Liver (tissue), 9 donors: Measurements from ENCODE around the gene MOV10. TPM values are rescaled to one million over a fixed set of nuclear protein-coding genes. Genes with fewer than 3 reads are reported as not detected.
"Not testable (repeated sequence)": the region's sequence is repeated elsewhere in the genome, so short reads cannot be mapped to it uniquely, and the experiment has no call there.

ENCODE experiments used
- DNase-seq: peaks from one replicate; pipeline ENCODE4 v3.0.0-alpha.2; 2017; ENCODE audit warnings: low spot score
- H3K27ac ChIP-seq, 2 donors: one replicate each; pipeline ENCODE4 v1.7.0; 2013; ENCODE audit warnings: inconsistent platforms in 2 of 2, low read length in 2 of 2, control low read depth in 1 of 2, low read depth in 1 of 2, mild to moderate bottlenecking in 1 of 2
- H3K27me3 ChIP-seq, 4 donors: one replicate each; pipeline versions ENCODE4 v1.6.1 to v1.7.0; 2013; ENCODE audit warnings: low read length in 3 of 4, inconsistent platforms in 1 of 4, mild to moderate bottlenecking in 1 of 4, moderate library complexity in 1 of 4; ENCODE audit not compliant: control insufficient read depth in 4 of 4, insufficient read depth in 4 of 4
- H3K36me3 ChIP-seq, 4 donors: one replicate each; pipeline versions ENCODE4 v1.6.1 to v1.7.0; 2013; ENCODE audit warnings: low read length in 3 of 4, mild to moderate bottlenecking in 3 of 4, low read depth in 1 of 4, moderate library complexity in 1 of 4; ENCODE audit not compliant: control insufficient read depth in 4 of 4, insufficient read depth in 3 of 4
- H3K4me1 ChIP-seq, 4 donors: one replicate each; pipeline versions ENCODE4 v1.6.1 to v1.7.0; 2013; ENCODE audit warnings: low read length in 3 of 4, mild to moderate bottlenecking in 3 of 4, moderate library complexity in 1 of 4; ENCODE audit not compliant: control insufficient read depth in 4 of 4, insufficient read depth in 4 of 4
- H3K4me3 ChIP-seq, 3 donors: one replicate each; pipeline versions ENCODE4 v1.6.1 to v1.7.0; 2013; ENCODE audit warnings: low read length in 3 of 3, control low read depth in 1 of 3, low read depth in 1 of 3, mild to moderate bottlenecking in 1 of 3
- H3K9ac ChIP-seq, 2 donors: one replicate each; pipeline ENCODE4 v1.7.0; 2013; ENCODE audit warnings: low read length in 2 of 2, mild to moderate bottlenecking in 2 of 2, moderate library complexity in 2 of 2, control low read depth in 1 of 2, low read depth in 1 of 2
- H3K9me3 ChIP-seq, 4 donors: one replicate each; pipeline versions ENCODE4 v1.6.1 to v1.7.0; 2013; ENCODE audit warnings: low read length in 3 of 4; ENCODE audit not compliant: control insufficient read depth in 4 of 4
- CTCF ChIP-seq: fragments of 150-350 bp; IDR thresholded peaks from 2 replicates; pipeline ENCODE4 v1.5.1; 2017; ENCODE audit warnings: improper control_type of control experiment, low read depth, low read length; ENCODE audit not compliant: missing input control
- EGR1 ChIP-seq, 2 donors: IDR thresholded peaks; 2 replicates each; pipeline ENCODE4 v1.6.1; 2016 to 2018; ENCODE audit warnings: antibody characterized with exemption in 2 of 2, low read depth in 2 of 2
- FOXA1 ChIP-seq: IDR thresholded peaks from 2 replicates; pipeline ENCODE4 v1.6.1; 2016; ENCODE audit warnings: antibody characterized with exemption
- FOXA2 ChIP-seq: IDR thresholded peaks from 2 replicates; pipeline ENCODE4 v1.6.1; 2016; ENCODE audit warnings: antibody characterized with exemption
- GABPA ChIP-seq, 2 donors: IDR thresholded peaks in 1 of 2; conservative IDR thresholded peaks in 1 of 2; 2 replicates each; pipeline ENCODE4 v1.6.1; 2016; ENCODE audit warnings: antibody characterized with exemption in 2 of 2, mild to moderate bottlenecking in 1 of 2, moderate library complexity in 1 of 2
- HNF4A ChIP-seq, 2 donors: conservative IDR thresholded peaks; 2 replicates each; pipeline ENCODE4 v1.6.1; 2016; ENCODE audit warnings: antibody characterized with exemption in 2 of 2, mild to moderate bottlenecking in 2 of 2
- HNF4G ChIP-seq: IDR thresholded peaks from 2 replicates; pipeline ENCODE4 v1.6.1; 2016; ENCODE audit warnings: antibody characterized with exemption
- JUND ChIP-seq, 2 donors: IDR thresholded peaks; 2 replicates each; pipeline ENCODE4 v1.6.1; 2016; ENCODE audit warnings: antibody characterized with exemption in 2 of 2
- MAX ChIP-seq: IDR thresholded peaks from 2 replicates; pipeline ENCODE4 v1.6.1; 2016; ENCODE audit warnings: antibody characterized with exemption
- NR2F2 ChIP-seq: IDR thresholded peaks from 2 replicates; pipeline ENCODE4 v1.6.1; 2016; ENCODE audit warnings: antibody characterized with exemption
- RAD21 ChIP-seq, 2 donors: IDR thresholded peaks; 2 replicates each; pipeline ENCODE4 v1.6.1; 2016; ENCODE audit warnings: antibody characterized with exemption in 2 of 2, mild to moderate bottlenecking in 2 of 2
- REST ChIP-seq: IDR thresholded peaks from 2 replicates; pipeline ENCODE4 v1.6.1; 2016; ENCODE audit warnings: antibody characterized with exemption, mild to moderate bottlenecking
- RXRA ChIP-seq, 2 donors: IDR thresholded peaks; 2 replicates each; pipeline ENCODE4 v1.6.1; 2017 to 2018; ENCODE audit warnings: antibody characterized with exemption in 2 of 2, mild to moderate bottlenecking in 1 of 2
- SP1 ChIP-seq: IDR thresholded peaks from 2 replicates; pipeline ENCODE4 v1.6.1; 2018; ENCODE audit warnings: antibody characterized with exemption, mild to moderate bottlenecking
- TAF1 ChIP-seq: conservative IDR thresholded peaks from 2 replicates; pipeline ENCODE4 v1.6.1; 2016; ENCODE audit warnings: antibody characterized with exemption, mild to moderate bottlenecking
- YY1 ChIP-seq: IDR thresholded peaks from 2 replicates; pipeline ENCODE4 v1.6.1; 2016; ENCODE audit warnings: antibody characterized with exemption, mild to moderate bottlenecking
- ZBTB33 ChIP-seq: IDR thresholded peaks from 2 replicates; pipeline ENCODE4 v1.6.1; 2016; ENCODE audit warnings: antibody characterized with exemption
- WGBS: extraction: QIAGEN DNeasy Blood & Tissue Kit; methylation state at CpG from one replicate; pipeline ENCODE4 v1.1.7; 2013; 5-methylcytosine and 5-hydroxymethylcytosine counted together
- polyA plus RNA-seq, 2 donors: library from polyadenylated mRNA; stranded (reverse) in 1 of 2; unstranded in 1 of 2; fragments of 200-250 nt in 1 of 2; fragments of >200 nt in 1 of 2; fragmentation: Nextera tagmentation in 1 of 2; extraction: Ambion mirVana in 1 of 2; gene quantifications; one replicate each; pipeline versions ENCODE4 v1.2.1 to v1.2.3, GENCODE V29; 2013 to 2015
- total RNA-seq, 2 donors: library from RNA; depleted of rRNA; stranded (reverse); fragments of >200 nt; gene quantifications; one replicate each; pipeline ENCODE4 v1.2.3, GENCODE V29; 2014
- donor health status: healthy.
- donor health status: healthy.
- donor health status: healthy.
- donor health status: healthy.
- donor health status: healthy.

MOV10 gene
- total and polyA plus RNA-seq, 4 donors, result 32.0 to 36.8 (median 33.7) TPM

- Histone ChIP-seq H3K9me3 (no peaks in the 10 kb centered on the region), H3K36me3 (no peaks in the 10 kb centered on the region), H3K9ac (no peak overlapping the region), H3K4me1 (no peaks in the 10 kb centered on the region), H3K4me3 (no peak overlapping the region), H3K27me3 (no peaks in the 10 kb centered on the region), H3K27ac (no peak overlapping the region)
- 59% methylated on average over 2 of the region's 2 CpGs for WGBS
- DNase-seq, result no peak
- TF ChIP-seq TAF1, result no peak
- no peak for TF ChIP-seq MAX
- TF ChIP-seq EGR1 (IDR thresholded peaks at IDR 0.05; ENCODE audit: low read depth in 2 of 2), result no peak
These were observed 53.3 kb downstream of the MOV10 start for GRCh38 chr1:112727716-112728115.

- H3K9me3 ChIP-seq, H3K36me3 ChIP-seq, H3K4me1 ChIP-seq, H3K27ac ChIP-seq, DNase-seq, H3K27me3 ChIP-seq, H3K9ac ChIP-seq, H3K4me3 ChIP-seq: not testable (repeated sequence)
- WGBS, result 94% methylated on average over 33 of the region's 33 CpGs
These were observed 54.0 kb downstream of the MOV10 start for GRCh38 chr1:112728306-112728971.

- WGBS, result 59% methylated on average over 3 of the region's 3 CpGs
- not testable (repeated sequence) for H3K27ac ChIP-seq, H3K4me3 ChIP-seq, DNase-seq, H3K9me3 ChIP-seq, H3K4me1 ChIP-seq, H3K36me3 ChIP-seq, H3K9ac ChIP-seq, H3K27me3 ChIP-seq
These were observed 54.6 kb downstream of the MOV10 start for GRCh38 chr1:112729011-112729410.

- H3K9ac ChIP-seq, result no peak overlapping the region
- H3K27ac ChIP-seq, result no peak overlapping the region
- DNase-seq, result no peak
- no peaks in the 10 kb centered on the region for H3K4me1 ChIP-seq
- H3K4me3 ChIP-seq, result no peak overlapping the region
- H3K36me3 ChIP-seq, result no peaks in the 10 kb centered on the region
- no peaks in the 10 kb centered on the region for H3K27me3 ChIP-seq
- WGBS, result 88% methylated on average over 1 of the region's 1 CpG
- H3K9me3 ChIP-seq, result no peaks in the 10 kb centered on the region
- TF ChIP-seq REST (no peak), ZBTB33 (no peak), FOXA2 (no peak), HNF4A (conservative IDR thresholded peaks at IDR 0.05) (no peak), RAD21 (IDR thresholded peaks at IDR 0.05) (no peak), HNF4G (no peak), JUND (IDR thresholded peaks at IDR 0.05) (no peak), FOXA1 (no peak), TAF1 (no peak), SP1 (no peak), MAX (no peak), EGR1 (IDR thresholded peaks at IDR 0.05; ENCODE audit: low read depth in 2 of 2) (no peak), NR2F2 (no peak), RXRA (IDR thresholded peaks at IDR 0.05) (no peak), YY1 (no peak), GABPA (IDR thresholded peaks at IDR 0.05 in 1 of 2, conservative IDR thresholded peaks at IDR 0.05 in 1 of 2) (no peak), CTCF (no peak)
These were observed 55.5 kb downstream of the MOV10 start for GRCh38 chr1:112729909-112730308.
